Choroid plexus epithelial cell (primary cell): ENCODE results near the gene ANKS6.

Experiments used
- DNase-seq: peaks from one replicate; pipeline ENCODE4 v3.0.0-alpha.2; 2010; ENCODE audit warnings: low read depth
- H3K4me3 ChIP-seq: 2 replicates; pipeline ENCODE4 v1.5.1; 2011; ENCODE audit warnings: low read depth, mild to moderate bottlenecking, control low read depth, low read length, moderate library complexity
- TF ChIP-seq, protein P1 (sequence below): conservative IDR thresholded peaks from 2 replicates; pipeline ENCODE4 v1.5.1; 2011; ENCODE audit warnings: low read depth, mild to moderate bottlenecking, control low read depth, inconsistent platforms, low read length, moderate library complexity

ANKS6 gene

GRCh38 chr9:98772364-98773155 lies 23.8 kb downstream of the ANKS6 start:
- TF ChIP-seq, protein P1, sequence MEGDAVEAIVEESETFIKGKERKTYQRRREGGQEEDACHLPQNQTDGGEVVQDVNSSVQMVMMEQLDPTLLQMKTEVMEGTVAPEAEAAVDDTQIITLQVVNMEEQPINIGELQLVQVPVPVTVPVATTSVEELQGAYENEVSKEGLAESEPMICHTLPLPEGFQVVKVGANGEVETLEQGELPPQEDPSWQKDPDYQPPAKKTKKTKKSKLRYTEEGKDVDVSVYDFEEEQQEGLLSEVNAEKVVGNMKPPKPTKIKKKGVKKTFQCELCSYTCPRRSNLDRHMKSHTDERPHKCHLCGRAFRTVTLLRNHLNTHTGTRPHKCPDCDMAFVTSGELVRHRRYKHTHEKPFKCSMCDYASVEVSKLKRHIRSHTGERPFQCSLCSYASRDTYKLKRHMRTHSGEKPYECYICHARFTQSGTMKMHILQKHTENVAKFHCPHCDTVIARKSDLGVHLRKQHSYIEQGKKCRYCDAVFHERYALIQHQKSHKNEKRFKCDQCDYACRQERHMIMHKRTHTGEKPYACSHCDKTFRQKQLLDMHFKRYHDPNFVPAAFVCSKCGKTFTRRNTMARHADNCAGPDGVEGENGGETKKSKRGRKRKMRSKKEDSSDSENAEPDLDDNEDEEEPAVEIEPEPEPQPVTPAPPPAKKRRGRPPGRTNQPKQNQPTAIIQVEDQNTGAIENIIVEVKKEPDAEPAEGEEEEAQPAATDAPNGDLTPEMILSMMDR = no peak
- no peak overlapping the region for H3K4me3 ChIP-seq
- DNase-seq = no peak

DNA sequence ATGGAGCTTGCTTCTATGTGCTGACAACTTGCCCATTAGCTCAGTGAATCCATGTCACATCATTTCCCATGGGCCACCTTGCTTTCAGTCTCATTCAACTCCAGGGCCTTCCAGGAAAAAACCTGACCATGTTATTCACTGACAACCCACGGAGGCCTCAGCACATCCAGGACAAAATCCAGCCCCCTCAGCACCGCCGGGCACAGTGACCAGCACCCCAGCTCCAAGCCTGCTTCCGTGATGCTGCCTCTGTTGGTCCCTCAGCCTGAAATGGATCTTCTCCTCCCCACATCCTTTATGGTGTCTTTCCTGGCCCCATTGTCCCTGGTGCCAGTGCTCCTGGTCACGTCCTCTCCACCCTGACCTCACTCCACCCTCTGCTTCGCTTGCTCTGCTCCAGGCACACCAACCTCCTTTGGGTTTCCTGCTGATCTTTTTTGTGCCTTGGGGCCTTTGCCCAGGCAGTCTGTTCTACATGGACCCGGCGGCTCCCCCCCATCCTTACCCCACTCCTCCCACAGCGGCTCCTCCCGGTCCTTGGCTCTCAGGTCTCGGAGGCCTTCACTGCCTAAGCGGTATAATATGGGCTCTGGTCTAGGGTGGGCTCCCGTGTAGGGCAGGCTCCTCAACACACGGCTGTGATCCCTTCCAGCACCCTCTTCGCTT lies 25.0 kb downstream of the ANKS6 start:
- TF ChIP-seq, protein P1 = no peak
- DNase-seq = no peak
- H3K4me3 ChIP-seq = no peak overlapping the region

- TF ChIP-seq, protein P1 = no peak
- H3K4me3 ChIP-seq = no peak overlapping the region
- DNase-seq = no peak
Measured at GRCh38 chr9:98770717-98771116, 25.6 kb downstream of the ANKS6 start.

DNA sequence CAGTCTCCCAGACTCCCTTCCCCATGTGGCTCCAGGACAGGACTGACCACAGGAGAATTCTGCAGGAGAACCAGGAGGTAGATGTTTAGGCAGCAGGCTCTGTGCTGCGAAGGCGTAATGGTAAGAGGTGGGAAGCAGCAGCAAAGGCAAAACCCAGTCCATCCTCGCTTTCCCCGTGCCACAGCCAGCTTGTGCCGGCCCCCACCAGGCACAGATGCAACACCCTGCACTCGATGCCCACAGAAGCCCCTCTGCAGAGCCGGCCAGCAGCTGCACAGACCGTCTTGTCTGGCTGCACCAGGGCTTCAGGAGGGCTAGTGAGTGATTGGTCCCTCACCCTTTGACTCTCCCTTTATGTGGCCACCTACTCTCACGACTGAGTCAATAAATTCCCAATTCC lies 28.0 kb downstream of the ANKS6 start:
- no peak overlapping the region for H3K4me3 ChIP-seq
- no peak for DNase-seq
- TF ChIP-seq, protein P1 = no peak

- DNase-seq = no peak
- TF ChIP-seq, protein P1 = no peak
- H3K4me3 ChIP-seq = no peak overlapping the region
Measured at GRCh38 chr9:98767915-98768314, 28.4 kb downstream of the ANKS6 start.

DNA sequence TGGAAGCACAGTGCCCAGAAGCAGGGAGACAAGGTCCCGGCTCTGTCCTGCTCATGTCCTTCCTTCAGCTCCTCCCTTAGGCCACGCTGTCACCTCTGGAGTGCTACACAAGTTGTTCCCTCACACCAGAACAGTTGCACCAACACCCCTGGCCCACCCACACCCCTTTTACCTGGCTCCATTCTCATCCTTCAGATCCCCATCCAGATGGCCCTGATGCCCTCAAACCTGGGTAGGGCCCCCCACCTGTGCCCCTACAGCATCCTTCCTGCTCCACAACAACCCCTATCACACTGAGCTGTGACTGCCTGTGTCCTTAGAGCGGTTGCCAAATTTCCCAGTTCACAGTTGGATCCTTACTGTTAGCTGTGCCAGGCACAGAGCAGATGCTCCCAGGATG lies 29.2 kb downstream of the ANKS6 start:
- DNase-seq = no peak
- TF ChIP-seq, protein P1 = no peak

More for the DNA sequence above, 29.2 kb downstream of the ANKS6 start:
- no peak overlapping the region for H3K4me3 ChIP-seq
